ENCODE data around the gene PATJ. TPM values are rescaled to one million over a fixed set of nuclear protein-coding genes. Genes with fewer than 3 reads are reported as not detected.
"Not testable (repeated sequence)": the region's sequence is repeated elsewhere in the genome, so short reads cannot be mapped to it uniquely, and the experiment has no call there.

The PATJ gene
- total RNA-seq, 1 experiment from 2014 or later: 5.8 TPM

- DNase-seq (ENCODE audit: low read depth in 1 of 2, low spot score in 2 of 2); H3K36me3 ChIP-seq; H3K27ac ChIP-seq; H3K9me3 ChIP-seq (replicated peaks); H3K4me1 ChIP-seq (replicated peaks); H3K27me3 ChIP-seq (replicated peaks); H3K4me3 ChIP-seq: not testable (repeated sequence)
These were observed 443.0 kb downstream of the PATJ start for GRCh38 chr1:62185233-62185632.

GRCh38 chr1:62185677-62186076 lies 443.4 kb downstream of the PATJ start:
- no peak for DNase-seq (ENCODE audit: low read depth in 1 of 2, low spot score in 2 of 2)
- no peak overlapping the region for H3K27ac ChIP-seq
- H3K4me3 ChIP-seq: no peak overlapping the region

GRCh38 chr1:62187548-62187947 lies 445.3 kb downstream of the PATJ start:
- H3K4me1 ChIP-seq (replicated peaks): no peaks in the 10 kb centered on the region
- no peaks in the 10 kb centered on the region for H3K27me3 ChIP-seq (replicated peaks)
- no peak for DNase-seq (ENCODE audit: low read depth in 1 of 2, low spot score in 2 of 2)
- H3K4me3 ChIP-seq: no peak overlapping the region
- no peaks in the 10 kb centered on the region for H3K36me3 ChIP-seq
- no peak overlapping the region for H3K27ac ChIP-seq
- no peaks in the 10 kb centered on the region for H3K9me3 ChIP-seq (replicated peaks)

More at GRCh38 chr1:62185677-62186076, 443.4 kb downstream of the PATJ start:
- Histone ChIP-seq H3K36me3 (no peaks in the 10 kb centered on the region), H3K4me1 (replicated peaks) (no peaks in the 10 kb centered on the region), H3K27me3 (replicated peaks) (no peaks in the 10 kb centered on the region), H3K9me3 (replicated peaks) (no peaks in the 10 kb centered on the region)

GRCh38 chr1:62188111-62188510 lies 445.8 kb downstream of the PATJ start:
- H3K4me3 ChIP-seq: no peak overlapping the region

GRCh38 chr1:62194651-62195544 lies 452.6 kb downstream of the PATJ start, which contains the start of gene L1TD1:
TSS of gene L1TD1 (plus strand) at chr1:62194849. CDS start at chr1:62206629, 11,780 bp downstream.
- no peaks in the 10 kb centered on the region for H3K4me1 ChIP-seq (replicated peaks)
- no peaks in the 10 kb centered on the region for H3K9me3 ChIP-seq (replicated peaks)
- H3K27me3 ChIP-seq (replicated peaks): no peaks in the 10 kb centered on the region
- no peaks in the 10 kb centered on the region for H3K36me3 ChIP-seq
- no peak within 1 kb of the TSS for H3K27ac ChIP-seq
- no peak for DNase-seq (ENCODE audit: low read depth in 1 of 2, low spot score in 2 of 2)
- H3K4me3 ChIP-seq: no peak within 1 kb of the TSS

More at GRCh38 chr1:62188111-62188510, 445.8 kb downstream of the PATJ start:
- Histone ChIP-seq H3K36me3 (no peaks in the 10 kb centered on the region), H3K27ac (no peak overlapping the region), H3K4me1 (replicated peaks) (no peaks in the 10 kb centered on the region), H3K27me3 (replicated peaks) (no peaks in the 10 kb centered on the region), H3K9me3 (replicated peaks) (no peaks in the 10 kb centered on the region)
- no peak for DNase-seq (ENCODE audit: low read depth in 1 of 2, low spot score in 2 of 2)

GRCh38 chr1:62196086-62196690 lies 453.9 kb downstream of the PATJ start:
- no peak for DNase-seq (ENCODE audit: low read depth in 1 of 2, low spot score in 2 of 2)
- no peaks in the 10 kb centered on the region for H3K36me3 ChIP-seq
- H3K9me3 ChIP-seq (replicated peaks): no peaks in the 10 kb centered on the region
- H3K27ac ChIP-seq: no peak overlapping the region
- no peaks in the 10 kb centered on the region for H3K4me1 ChIP-seq (replicated peaks)
- no peak overlapping the region for H3K4me3 ChIP-seq
- H3K27me3 ChIP-seq (replicated peaks): no peaks in the 10 kb centered on the region

- Histone ChIP-seq H3K27ac (no peak overlapping the region), H3K4me3 (no peak overlapping the region), H3K9me3 (replicated peaks) (no peaks in the 10 kb centered on the region), H3K4me1 (replicated peaks) (no peaks in the 10 kb centered on the region), H3K27me3 (replicated peaks) (no peaks in the 10 kb centered on the region), H3K36me3 (no peaks in the 10 kb centered on the region)
- no peak for DNase-seq (ENCODE audit: low read depth in 1 of 2, low spot score in 2 of 2)
These were observed 455.9 kb downstream of the PATJ start for GRCh38 chr1:62198069-62198780.

GRCh38 chr1:62198781-62199125 lies 456.5 kb downstream of the PATJ start:
- no peaks in the 10 kb centered on the region for H3K36me3 ChIP-seq
- no peaks in the 10 kb centered on the region for H3K4me1 ChIP-seq (replicated peaks)
- H3K4me3 ChIP-seq: no peak overlapping the region
- H3K9me3 ChIP-seq (replicated peaks): no peaks in the 10 kb centered on the region
- H3K27ac ChIP-seq: no peak overlapping the region
- no peak for DNase-seq (ENCODE audit: low read depth in 1 of 2, low spot score in 2 of 2)
- no peaks in the 10 kb centered on the region for H3K27me3 ChIP-seq (replicated peaks)

GRCh38 chr1:62207187-62207586 lies 464.9 kb downstream of the PATJ start:
- Histone ChIP-seq H3K4me1 (replicated peaks) (no peaks in the 10 kb centered on the region), H3K36me3 (no peaks in the 10 kb centered on the region), H3K9me3 (replicated peaks) (no peaks in the 10 kb centered on the region; the same call in 1 of the 2 replicates), H3K27me3 (replicated peaks) (no peaks in the 10 kb centered on the region), H3K27ac (no peak overlapping the region), H3K4me3 (no peak overlapping the region)
- no peak for DNase-seq (ENCODE audit: low read depth in 1 of 2, low spot score in 2 of 2)

GRCh38 chr1:62208087-62208486 lies 465.8 kb downstream of the PATJ start:
- Histone ChIP-seq H3K27me3 (replicated peaks) (no peaks in the 10 kb centered on the region), H3K9me3 (replicated peaks) (no peaks in the 10 kb centered on the region; the same call in 1 of the 2 replicates), H3K4me3 (no peak overlapping the region), H3K4me1 (replicated peaks) (no peaks in the 10 kb centered on the region), H3K27ac (no peak overlapping the region), H3K36me3 (no peaks in the 10 kb centered on the region)
- DNase-seq (ENCODE audit: low read depth in 1 of 2, low spot score in 2 of 2): no peak

GRCh38 chr1:62208970-62209369 lies 466.7 kb downstream of the PATJ start:
- Histone ChIP-seq H3K27me3 (replicated peaks) (no peaks in the 10 kb centered on the region), H3K27ac (no peak overlapping the region), H3K36me3 (no peaks in the 10 kb centered on the region), H3K4me1 (replicated peaks) (no peaks in the 10 kb centered on the region), H3K9me3 (replicated peaks) (no peaks in the 10 kb centered on the region; the same call in 1 of the 2 replicates), H3K4me3 (no peak overlapping the region)
- DNase-seq (ENCODE audit: low read depth in 1 of 2, low spot score in 2 of 2): no peak

GRCh38 chr1:62209931-62210595 lies 467.8 kb downstream of the PATJ start:
- DNase-seq (ENCODE audit: low read depth in 1 of 2, low spot score in 2 of 2): no peak

GRCh38 chr1:62210960-62211359 lies 468.7 kb downstream of the PATJ start:
- no peak for DNase-seq (ENCODE audit: low read depth in 1 of 2, low spot score in 2 of 2)
- Histone ChIP-seq H3K36me3 (no peaks in the 10 kb centered on the region), H3K4me1 (replicated peaks) (no peaks in the 10 kb centered on the region), H3K27me3 (replicated peaks) (no peaks in the 10 kb centered on the region), H3K9me3 (replicated peaks) (no peaks in the 10 kb centered on the region; the same call in 1 of the 2 replicates), H3K27ac (no peak overlapping the region), H3K4me3 (no peak overlapping the region)

More at GRCh38 chr1:62209931-62210595, 467.8 kb downstream of the PATJ start:
- H3K9me3 ChIP-seq (replicated peaks): no peaks in the 10 kb centered on the region; the same call in 1 of the 2 replicates
- H3K4me1 ChIP-seq (replicated peaks): no peaks in the 10 kb centered on the region
- no peaks in the 10 kb centered on the region for H3K27me3 ChIP-seq (replicated peaks)
- no peak overlapping the region for H3K27ac ChIP-seq
- H3K4me3 ChIP-seq: no peak overlapping the region
- no peaks in the 10 kb centered on the region for H3K36me3 ChIP-seq
